Endothelial cell (in vitro differentiated cells): ENCODE measurements around the gene CBLN2. TPM values are rescaled to one million over a fixed set of nuclear protein-coding genes. Genes with fewer than 3 reads are reported as not detected.

Experiments used
- DNase-seq: peaks from one replicate; pipeline ENCODE4 v3.0.0; 2021; ENCODE audit warnings: low spot score
- H3K27ac Mint-ChIP-seq: one replicate; pipeline ENCODE4 v1.8.0; 2021; ENCODE audit warnings: mixed read lengths, inconsistent platforms; ENCODE audit not compliant: unreplicated experiment
- H3K27me3 Mint-ChIP-seq: one replicate; pipeline ENCODE4 v1.8.0; 2021; ENCODE audit warnings: mild to moderate bottlenecking, moderate library complexity, mixed read lengths, inconsistent platforms; ENCODE audit not compliant: unreplicated experiment
- H3K36me3 Mint-ChIP-seq: one replicate; pipeline ENCODE4 v1.8.0; 2021; ENCODE audit warnings: mild to moderate bottlenecking, low read depth, mixed read lengths, inconsistent platforms; ENCODE audit not compliant: unreplicated experiment
- H3K4me1 Mint-ChIP-seq: one replicate; pipeline ENCODE4 v1.8.0; 2021; ENCODE audit warnings: mild to moderate bottlenecking, mixed read lengths, inconsistent platforms; ENCODE audit not compliant: unreplicated experiment
- H3K4me3 Mint-ChIP-seq: one replicate; pipeline ENCODE4 v1.8.0; 2021; ENCODE audit warnings: mild to moderate bottlenecking, mixed read lengths, inconsistent platforms; ENCODE audit not compliant: unreplicated experiment
- H3K9me3 Mint-ChIP-seq: one replicate; pipeline ENCODE4 v1.8.0; 2021; ENCODE audit warnings: mixed read lengths, inconsistent platforms; ENCODE audit not compliant: unreplicated experiment
- long read RNA-seq: library from polyadenylated mRNA; unstranded; transcript quantifications from one replicate; pipeline ENCODE4 v2.0.0, GENCODE V29; 2020; ENCODE audit not compliant: unreplicated experiment
- total RNA-seq: library from RNA; stranded (reverse); fragmentation: NEBNext Ultra II Directional; extraction: Animal tissue kit (Norgen Biotek cat#: 25700); gene quantifications from one replicate; pipeline ENCODE4 v1.2.1, GENCODE V29; 2021; ENCODE audit not compliant: unreplicated experiment
- TF ChIP-seq, protein P1 (sequence below): fragments of 200-600 bp; sonication (generic); IDR thresholded peaks from one replicate; pipeline ENCODE4 v1.5.0; 2021; ENCODE audit warnings: antibody characterized with exemption; ENCODE audit not compliant: unreplicated experiment

CBLN2 gene
- total RNA-seq: not detected
- long read RNA-seq: 0 reads

DNA sequence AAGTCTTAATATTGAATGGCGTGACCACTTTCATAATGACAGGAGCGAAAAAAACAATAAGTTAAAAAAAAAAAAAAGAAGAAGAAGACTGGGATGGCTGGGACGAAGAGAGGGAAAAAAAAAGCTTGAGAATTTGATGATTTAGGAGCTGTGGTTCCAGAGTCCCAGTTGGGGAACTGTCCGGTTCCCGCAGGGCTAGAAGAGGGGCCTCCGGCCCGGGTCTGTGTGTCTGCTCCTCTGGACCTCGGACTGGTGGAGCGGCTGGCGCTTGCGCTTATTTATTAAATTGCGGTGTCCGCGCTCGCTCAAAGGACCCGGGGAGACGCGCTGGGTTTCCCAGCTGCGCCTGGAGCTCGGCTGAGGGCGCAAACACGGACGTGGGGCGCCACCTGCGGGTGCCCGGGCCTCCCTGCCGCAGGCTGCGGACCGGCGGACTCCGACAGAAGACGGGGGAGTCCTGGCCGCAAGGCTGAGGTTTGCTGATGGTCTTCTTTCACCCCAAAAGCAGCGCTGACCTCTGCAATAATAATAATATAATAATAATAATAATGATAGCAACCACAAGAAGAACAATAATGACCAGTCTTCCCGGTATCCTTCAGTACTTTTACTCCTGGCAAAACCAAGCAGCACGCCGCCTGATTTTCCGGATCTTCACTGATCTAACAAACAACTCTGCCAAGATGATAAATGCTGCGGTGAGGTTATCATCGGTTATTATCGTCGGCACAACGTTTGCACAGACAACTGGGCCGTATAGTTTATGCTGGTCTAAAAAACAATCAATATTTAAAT, at the start of gene CBLN2:
TSS of gene CBLN2 (minus strand) at position 251 of the 795 bp plus-strand sequence. CDS start 2,182 bp downstream, outside the sequence.
- no peak within 1 kb of the TSS for H3K27ac Mint-ChIP-seq
- peaks cover 9% of the 10 kb centered on the region for H3K27me3 Mint-ChIP-seq
- H3K36me3 Mint-ChIP-seq: peaks cover 11% of the 10 kb centered on the region
- DNase-seq: peak; percentile 63
- no peak within 1 kb of the TSS for H3K4me3 Mint-ChIP-seq
- no peaks in the 10 kb centered on the region for H3K4me1 Mint-ChIP-seq
- TF ChIP-seq, protein P1, sequence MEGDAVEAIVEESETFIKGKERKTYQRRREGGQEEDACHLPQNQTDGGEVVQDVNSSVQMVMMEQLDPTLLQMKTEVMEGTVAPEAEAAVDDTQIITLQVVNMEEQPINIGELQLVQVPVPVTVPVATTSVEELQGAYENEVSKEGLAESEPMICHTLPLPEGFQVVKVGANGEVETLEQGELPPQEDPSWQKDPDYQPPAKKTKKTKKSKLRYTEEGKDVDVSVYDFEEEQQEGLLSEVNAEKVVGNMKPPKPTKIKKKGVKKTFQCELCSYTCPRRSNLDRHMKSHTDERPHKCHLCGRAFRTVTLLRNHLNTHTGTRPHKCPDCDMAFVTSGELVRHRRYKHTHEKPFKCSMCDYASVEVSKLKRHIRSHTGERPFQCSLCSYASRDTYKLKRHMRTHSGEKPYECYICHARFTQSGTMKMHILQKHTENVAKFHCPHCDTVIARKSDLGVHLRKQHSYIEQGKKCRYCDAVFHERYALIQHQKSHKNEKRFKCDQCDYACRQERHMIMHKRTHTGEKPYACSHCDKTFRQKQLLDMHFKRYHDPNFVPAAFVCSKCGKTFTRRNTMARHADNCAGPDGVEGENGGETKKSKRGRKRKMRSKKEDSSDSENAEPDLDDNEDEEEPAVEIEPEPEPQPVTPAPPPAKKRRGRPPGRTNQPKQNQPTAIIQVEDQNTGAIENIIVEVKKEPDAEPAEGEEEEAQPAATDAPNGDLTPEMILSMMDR: no peak
- H3K9me3 Mint-ChIP-seq: peaks cover 5% of the 10 kb centered on the region

- Mint-ChIP-seq H3K27ac (no peak overlapping the region), H3K36me3 (peaks cover 5% of the 10 kb centered on the region), H3K9me3 (peaks cover 15% of the 10 kb centered on the region), H3K27me3 (peaks cover 3% of the 10 kb centered on the region), H3K4me1 (no peaks in the 10 kb centered on the region), H3K4me3 (no peak overlapping the region)
- TF ChIP-seq, protein P1: no peak
- DNase-seq: no peak
Observed at GRCh38 chr18:72588360-72588759, 44.2 kb upstream of the CBLN2 start.

GRCh38 chr18:72584787-72585186, 40.6 kb upstream of the CBLN2 start:
- Mint-ChIP-seq H3K4me1 (no peaks in the 10 kb centered on the region), H3K4me3 (no peak overlapping the region), H3K27me3 (peaks cover 3% of the 10 kb centered on the region), H3K9me3 (peaks cover 15% of the 10 kb centered on the region), H3K36me3 (peaks cover 5% of the 10 kb centered on the region), H3K27ac (no peak overlapping the region)
- DNase-seq: no peak
- TF ChIP-seq, protein P1: no peak

DNA sequence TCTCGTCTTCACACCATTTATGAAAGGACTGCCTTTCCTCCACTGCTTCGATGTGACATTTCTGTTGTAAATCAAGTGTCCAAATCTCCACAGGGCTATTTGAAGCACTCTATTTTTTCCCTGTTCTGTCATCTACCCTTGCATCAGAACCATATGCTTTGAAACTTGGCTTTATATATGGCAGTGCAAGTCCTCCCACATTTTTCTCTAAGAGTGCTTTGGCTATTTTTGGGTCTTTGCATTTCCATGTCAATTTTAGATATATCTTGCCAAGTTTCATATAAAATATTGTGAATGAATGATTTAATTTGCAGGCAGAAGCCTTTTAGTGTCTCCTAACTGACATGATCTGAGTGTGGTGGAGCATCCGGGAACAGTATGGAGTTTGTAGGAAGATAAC, 37.8 kb upstream of the CBLN2 start:
- no peak overlapping the region for H3K4me3 Mint-ChIP-seq
- peaks cover 5% of the 10 kb centered on the region for H3K36me3 Mint-ChIP-seq
- peaks cover 10% of the 10 kb centered on the region for H3K9me3 Mint-ChIP-seq
- no peak for DNase-seq
- no peaks in the 10 kb centered on the region for H3K4me1 Mint-ChIP-seq
- TF ChIP-seq, protein P1: no peak
- no peak overlapping the region for H3K27ac Mint-ChIP-seq
- peaks cover 2% of the 10 kb centered on the region for H3K27me3 Mint-ChIP-seq

GRCh38 chr18:72572896-72573295, 28.8 kb upstream of the CBLN2 start:
- H3K4me1 Mint-ChIP-seq: no peaks in the 10 kb centered on the region

More at GRCh38 chr18:72572896-72573295, 28.8 kb upstream of the CBLN2 start:
- peaks cover 2% of the 10 kb centered on the region for H3K27me3 Mint-ChIP-seq
- no peak overlapping the region for H3K27ac Mint-ChIP-seq
- H3K36me3 Mint-ChIP-seq: peaks cover 6% of the 10 kb centered on the region
- no peak for DNase-seq
- no peak overlapping the region for H3K4me3 Mint-ChIP-seq
- peaks cover 15% of the 10 kb centered on the region for H3K9me3 Mint-ChIP-seq
- TF ChIP-seq, protein P1: no peak
